ENCODE data around the gene VPS37B.

GRCh38 chr12:122847921-122848421 is 48.0 kb downstream of the VPS37B start:
- no peak for TF ChIP-seq CTCF (IDR thresholded peaks at IDR 0.05)
- no peak for TF ChIP-seq POLR2AphosphoS5 (IDR thresholded peaks at IDR 0.05)
- TF ChIP-seq POLR2A (IDR thresholded peaks at IDR 0.05; ENCODE audit: low read depth), result no peak
- no peak for TF ChIP-seq EP300 (IDR thresholded peaks at IDR 0.05)

All from esophagus muscularis mucosa (tissue), 4 donors.